CD4-positive, CD25-positive, alpha-beta regulatory T cell (primary cell): Measurements from ENCODE around the gene DOCK1. TPM values are rescaled to one million over a fixed set of nuclear protein-coding genes. Genes with fewer than 3 reads are reported as not detected.

ENCODE experiments used
- ATAC-seq, 2 donors: fragments of 150-1000 bp; cut with Tn5 transposase; one replicate each; pipeline ENCODE4 v1.10.0; 2021; ENCODE audit warnings: low read depth in 2 of 2, moderate number of reproducible peaks in 2 of 2, moderate library complexity in 1 of 2
- DNase-seq, 3 donors: peaks; one replicate each; pipeline versions ENCODE4 v3.0.0 to v3.0.0-alpha.2; 2012 to 2022; ENCODE audit warnings: mixed read lengths in 1 of 3
- H3K27ac ChIP-seq: one replicate; pipeline ENCODE4 v1.7.0; 2013; ENCODE audit warnings: mild to moderate bottlenecking, low read length; ENCODE audit not compliant: insufficient read depth, poor library complexity, severe bottlenecking
- H3K27me3 ChIP-seq: one replicate; pipeline ENCODE4 v1.7.0; 2013; ENCODE audit warnings: low read length; ENCODE audit not compliant: control insufficient read depth, insufficient read depth
- H3K36me3 ChIP-seq: one replicate; pipeline ENCODE4 v1.7.0; 2013; ENCODE audit warnings: mild to moderate bottlenecking, low read length, moderate library complexity; ENCODE audit not compliant: control insufficient read depth, insufficient read depth
- H3K4me1 ChIP-seq: 2 replicates; pipeline ENCODE4 v1.7.0; 2013; ENCODE audit warnings: mild to moderate bottlenecking, low read length; ENCODE audit not compliant: insufficient read depth, control insufficient read depth, poor library complexity, severe bottlenecking
- H3K4me3 ChIP-seq: one replicate; pipeline ENCODE4 v1.7.0; 2013; ENCODE audit warnings: low read depth, mild to moderate bottlenecking, low read length, moderate library complexity
- H3K9me3 ChIP-seq, 2 experiments: 1 replicate in 1 of 2; 2 replicates in 1 of 2; pipeline ENCODE4 v1.7.0; 2013; ENCODE audit warnings: low read length in 2 of 2, mild to moderate bottlenecking in 1 of 2, moderate library complexity in 1 of 2; ENCODE audit not compliant: control insufficient read depth in 2 of 2
- H3K27ac Mint-ChIP-seq, 3 donors: one replicate each; pipeline ENCODE4 v1.8.0; 2020 to 2022; ENCODE audit warnings: mild to moderate bottlenecking in 3 of 3, mixed read lengths in 3 of 3, moderate library complexity in 2 of 3
- H3K27me3 Mint-ChIP-seq: one replicate; pipeline ENCODE4 v1.8.0; 2022; ENCODE audit warnings: mild to moderate bottlenecking, mixed read lengths
- H3K36me3 Mint-ChIP-seq: one replicate; pipeline ENCODE4 v1.8.0; 2020; ENCODE audit warnings: mixed read lengths
- H3K4me1 Mint-ChIP-seq, 4 donors: one replicate each; pipeline ENCODE4 v1.8.0; 2020 to 2022; ENCODE audit warnings: mixed read lengths in 4 of 4, mild to moderate bottlenecking in 1 of 4
- H3K4me3 Mint-ChIP-seq, 4 donors: one replicate each; pipeline ENCODE4 v1.8.0; 2020 to 2022; ENCODE audit warnings: mild to moderate bottlenecking in 4 of 4, mixed read lengths in 4 of 4, moderate library complexity in 3 of 4
- H3K9me3 Mint-ChIP-seq, 7 donors: one replicate each; pipeline ENCODE4 v1.8.0; 2020 to 2022; ENCODE audit warnings: mixed read lengths in 7 of 7, mild to moderate bottlenecking in 3 of 7, moderate library complexity in 2 of 7
- polyA plus RNA-seq, 4 donors: library from polyadenylated mRNA; unstranded; fragments of 300-500 nt; fragmentation: Illumina TruSeq; gene quantifications; one replicate each; pipeline ENCODE4 v1.2.3, GENCODE V29; 2021
- total RNA-seq: library from RNA; stranded (reverse); gene quantifications from one replicate; pipeline ENCODE4 v1.2.3, GENCODE V29; 2022

Gene DOCK1
- total and polyA plus RNA-seq, 5 donors from 2014 or later = 0.20 TPM; not detected in 4

GRCh38 chr10:127398971-127399365, 493.7 kb downstream of the DOCK1 start:
- Histone ChIP-seq H3K9me3 (no peaks in the 10 kb centered on the region), H3K4me3 (no peak overlapping the region), H3K4me1 (no peaks in the 10 kb centered on the region), H3K36me3 (no peaks in the 10 kb centered on the region), H3K27me3 (no peaks in the 10 kb centered on the region), H3K27ac (no peak overlapping the region)
- Mint-ChIP-seq H3K4me3 (no peak overlapping the region), H3K27me3 (no peaks in the 10 kb centered on the region), H3K4me1 (no peaks in the 10 kb centered on the region), H3K27ac (no peak overlapping the region), H3K36me3 (no peaks in the 10 kb centered on the region), H3K9me3 (peaks cover 0 to 5% (median 0%) of the 10 kb centered on the region in 7 donors)
- no peak for ATAC-seq
- DNase-seq = no peak

GRCh38 chr10:127399668-127400067, 494.4 kb downstream of the DOCK1 start:
- no peaks in the 10 kb centered on the region for H3K27me3 ChIP-seq
- Mint-ChIP-seq H3K36me3 (no peaks in the 10 kb centered on the region), H3K9me3 (peaks cover 0 to 5% (median 0%) of the 10 kb centered on the region in 7 donors), H3K4me3 (no peak overlapping the region), H3K27ac (no peak overlapping the region), H3K4me1 (no peaks in the 10 kb centered on the region), H3K27me3 (no peaks in the 10 kb centered on the region)
- DNase-seq (no peak), ATAC-seq (no peak)
- no peak overlapping the region for H3K4me3 ChIP-seq
- H3K27ac ChIP-seq = no peak overlapping the region
- no peaks in the 10 kb centered on the region for H3K9me3 ChIP-seq
- H3K4me1 ChIP-seq = no peaks in the 10 kb centered on the region
- no peaks in the 10 kb centered on the region for H3K36me3 ChIP-seq

GRCh38 chr10:127400216-127400615, 495.0 kb downstream of the DOCK1 start:
- H3K4me1 ChIP-seq = no peaks in the 10 kb centered on the region
- H3K36me3 Mint-ChIP-seq = no peaks in the 10 kb centered on the region
- H3K9me3 ChIP-seq = no peaks in the 10 kb centered on the region
- H3K4me3 ChIP-seq = no peak overlapping the region
- no peak overlapping the region for H3K27ac Mint-ChIP-seq
- no peak for DNase-seq
- H3K9me3 Mint-ChIP-seq = peaks cover 0 to 5% (median 0%) of the 10 kb centered on the region in 7 donors
- no peaks in the 10 kb centered on the region for H3K27me3 ChIP-seq
- H3K27ac ChIP-seq = no peak overlapping the region
- no peak for ATAC-seq
- no peak overlapping the region for H3K4me3 Mint-ChIP-seq
- no peaks in the 10 kb centered on the region for H3K4me1 Mint-ChIP-seq
- no peaks in the 10 kb centered on the region for H3K27me3 Mint-ChIP-seq
- H3K36me3 ChIP-seq = no peaks in the 10 kb centered on the region

DNA sequence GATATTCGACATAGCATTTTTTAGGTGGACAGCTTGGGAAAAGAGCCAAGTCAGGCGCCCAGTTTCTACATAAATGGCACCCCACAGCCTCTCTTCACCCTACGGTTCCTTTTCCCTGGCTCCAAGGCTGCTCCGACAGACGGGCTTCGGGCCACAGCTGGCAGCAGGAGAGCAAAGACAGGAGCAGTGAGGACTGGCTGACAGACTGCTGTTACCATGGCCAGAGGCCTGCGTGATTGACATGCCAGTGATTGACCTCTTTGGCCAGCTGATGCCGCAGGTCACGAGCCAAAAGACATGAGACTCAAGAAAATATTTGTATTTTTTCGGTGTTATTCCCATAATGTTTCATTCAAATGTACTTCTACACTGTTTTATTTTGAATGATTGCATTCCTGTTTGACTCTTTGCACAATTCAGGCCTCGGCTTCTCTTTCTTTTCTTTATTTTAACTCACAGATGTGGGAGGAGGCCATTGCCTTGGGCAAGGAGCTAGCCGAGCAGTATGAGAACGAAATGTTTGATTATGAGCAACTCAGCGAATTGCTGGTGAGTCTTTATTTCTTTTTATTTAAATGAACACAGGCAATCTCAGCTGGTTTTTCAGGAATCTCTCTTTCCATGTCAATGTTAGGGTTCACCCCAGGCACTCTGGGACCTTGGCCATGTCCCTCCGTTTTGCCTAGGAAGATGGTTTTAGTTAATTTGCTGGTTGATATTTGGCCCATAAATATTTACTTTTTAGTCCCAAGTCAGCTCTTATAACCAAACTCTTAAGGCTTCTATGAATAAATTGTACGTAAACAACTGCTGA, 497.6 kb downstream of the DOCK1 start:
- H3K4me3 Mint-ChIP-seq = no peak overlapping the region
- peaks cover 0 to 5% (median 0%) of the 10 kb centered on the region in 7 donors for H3K9me3 Mint-ChIP-seq

GRCh38 chr10:127405221-127405620, 500.0 kb downstream of the DOCK1 start:
- peaks cover 0 to 5% (median 0%) of the 10 kb centered on the region in 7 donors for H3K9me3 Mint-ChIP-seq
- no peaks in the 10 kb centered on the region for H3K27me3 ChIP-seq
- no peaks in the 10 kb centered on the region for H3K27me3 Mint-ChIP-seq
- no peaks in the 10 kb centered on the region for H3K36me3 ChIP-seq
- H3K27ac Mint-ChIP-seq = no peak overlapping the region
- no peak overlapping the region for H3K27ac ChIP-seq
- DNase-seq (no peak), ATAC-seq (no peak)
- no peaks in the 10 kb centered on the region for H3K9me3 ChIP-seq
- peak overlapping the region in 1 of 4 donors; percentile 7 for H3K4me3 Mint-ChIP-seq
- H3K4me1 Mint-ChIP-seq = no peaks in the 10 kb centered on the region
- H3K4me1 ChIP-seq = no peaks in the 10 kb centered on the region
- no peaks in the 10 kb centered on the region for H3K36me3 Mint-ChIP-seq
- H3K4me3 ChIP-seq = no peak overlapping the region

More for the DNA sequence above, 497.6 kb downstream of the DOCK1 start:
- no peak for ATAC-seq
- Mint-ChIP-seq H3K27me3 (no peaks in the 10 kb centered on the region), H3K27ac (no peak overlapping the region), H3K36me3 (no peaks in the 10 kb centered on the region), H3K4me1 (no peaks in the 10 kb centered on the region)
- Histone ChIP-seq H3K36me3 (no peaks in the 10 kb centered on the region), H3K4me3 (no peak overlapping the region), H3K27ac (no peak overlapping the region), H3K9me3 (no peaks in the 10 kb centered on the region), H3K27me3 (no peaks in the 10 kb centered on the region), H3K4me1 (no peaks in the 10 kb centered on the region)
- DNase-seq = no peak

- H3K4me1 ChIP-seq = no peaks in the 10 kb centered on the region
- no peaks in the 10 kb centered on the region for H3K9me3 ChIP-seq
- ATAC-seq = no peak
- H3K27ac Mint-ChIP-seq = no peak overlapping the region
- no peaks in the 10 kb centered on the region for H3K36me3 Mint-ChIP-seq
- H3K27me3 Mint-ChIP-seq = no peaks in the 10 kb centered on the region
- H3K27ac ChIP-seq = no peak overlapping the region
- peaks cover 0 to 5% (median 0%) of the 10 kb centered on the region in 7 donors for H3K9me3 Mint-ChIP-seq
- no peak overlapping the region for H3K4me3 Mint-ChIP-seq
- no peak for DNase-seq
- H3K4me1 Mint-ChIP-seq = no peaks in the 10 kb centered on the region
- no peaks in the 10 kb centered on the region for H3K36me3 ChIP-seq
- no peak overlapping the region for H3K4me3 ChIP-seq
- no peaks in the 10 kb centered on the region for H3K27me3 ChIP-seq
These were observed 500.9 kb downstream of the DOCK1 start for GRCh38 chr10:127406018-127406550.

DNA sequence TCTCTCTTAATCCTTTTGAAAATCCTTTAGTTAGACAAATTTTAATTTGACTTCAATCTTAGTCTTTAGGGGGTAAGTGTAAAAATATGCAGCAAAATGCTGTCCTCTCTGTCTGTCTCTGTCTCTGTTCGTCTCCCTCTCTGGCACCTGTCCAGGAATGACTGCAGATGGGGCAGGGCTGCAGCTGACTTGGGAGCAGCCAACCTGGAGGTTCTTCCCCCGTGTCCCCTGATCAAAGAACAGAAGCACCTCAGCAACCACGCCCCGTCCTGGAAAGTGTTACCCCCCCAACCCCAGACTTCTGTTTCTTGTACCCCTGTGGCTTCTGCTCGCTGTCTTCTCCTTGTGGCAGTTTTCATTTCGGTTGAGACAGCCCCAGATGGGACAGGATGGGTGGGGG, 502.3 kb downstream of the DOCK1 start:
- DNase-seq (no peak), ATAC-seq (no peak)
- H3K9me3 ChIP-seq = no peaks in the 10 kb centered on the region
- peak overlapping the region in 1 of 3 donors; percentile 12 for H3K27ac Mint-ChIP-seq
- H3K36me3 Mint-ChIP-seq = no peaks in the 10 kb centered on the region
- H3K27me3 Mint-ChIP-seq = no peaks in the 10 kb centered on the region
- H3K27me3 ChIP-seq = no peaks in the 10 kb centered on the region
- no peak overlapping the region for H3K27ac ChIP-seq
- no peaks in the 10 kb centered on the region for H3K4me1 Mint-ChIP-seq
- H3K9me3 Mint-ChIP-seq = peaks cover 0 to 3% (median 0%) of the 10 kb centered on the region in 7 donors
- no peaks in the 10 kb centered on the region for H3K4me1 ChIP-seq
- H3K36me3 ChIP-seq = no peaks in the 10 kb centered on the region
- H3K4me3 Mint-ChIP-seq = no peak overlapping the region
- H3K4me3 ChIP-seq = no peak overlapping the region
